ENCODE data around the gene ZIC1. TPM values are rescaled to one million over a fixed set of nuclear protein-coding genes. Genes with fewer than 3 reads are reported as not detected.

Gene ZIC1
- total and polyA plus RNA-seq, 2 of the 4 experiments (the other 2 are of a cell fraction), result not detected

DNA sequence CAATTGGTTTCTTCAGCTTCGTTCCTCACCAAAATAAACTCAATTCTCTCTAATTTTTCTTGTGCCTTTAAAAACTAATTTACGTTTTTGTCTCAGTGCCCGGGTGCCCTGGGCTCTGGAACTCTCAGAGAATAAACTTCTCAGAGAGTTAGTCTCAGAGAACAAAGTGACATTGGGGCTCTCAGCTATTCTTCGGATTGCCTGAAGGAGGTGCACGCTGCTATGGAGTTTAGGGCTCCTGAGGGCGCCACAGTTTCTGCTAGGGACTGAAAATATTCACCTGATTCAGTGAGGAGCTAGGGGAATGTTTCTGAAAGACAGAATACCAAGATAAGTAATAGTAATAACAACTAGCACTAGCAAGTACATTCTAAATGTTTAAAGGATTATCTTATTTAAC, 25.5 kb upstream of the ZIC1 start:
- Histone ChIP-seq H4K8ac (ENCODE audit: low read depth in 2 of 2, low read length in 2 of 2) (no peak overlapping the region), H4K20me1 (ENCODE audit: insufficient read depth, low read length) (no peaks in the 10 kb centered on the region; the same call in 1 of the 2 replicates), H3K56ac (ENCODE audit: extremely low read depth, insufficient read depth, low read length) (no peak overlapping the region), H3K9me3 (ENCODE audit: control insufficient read depth, insufficient read depth, low read length) (0 out of 2 replicates have a peak, but pooled peaks cover 4% of the 10 kb centered on the region), H4K5ac (ENCODE audit: low read depth, low read length) (no peak overlapping the region), H3K14ac (replicated peaks; ENCODE audit: low read depth, low read length) (no peak overlapping the region), H3K79me1 (ENCODE audit: low read depth in 1 of 2, low read length in 2 of 2) (no peaks in the 10 kb centered on the region), H3K23ac (ENCODE audit: low read depth, low read length) (no peak overlapping the region), H2AFZ (replicated peaks; ENCODE audit: low read length, poor library complexity) (no peak overlapping the region), H4K91ac (ENCODE audit: insufficient read depth, low read depth, low read length) (no peak overlapping the region), H2AK5ac (ENCODE audit: low read depth, low read length) (no peak overlapping the region), H3K4me1 (ENCODE audit: control insufficient read depth, insufficient read depth, low read length) (no peaks in the 10 kb centered on the region), H3K4me2 (ENCODE audit: low read depth, low read length) (no peak overlapping the region), H3K18ac (ENCODE audit: low read depth, low read length) (no peak overlapping the region), H3K4ac (ENCODE audit: low read depth, low read length) (no peak overlapping the region), H3K36me3 (ENCODE audit: control insufficient read depth, insufficient read depth, low read length) (no peaks in the 10 kb centered on the region), H3K27ac (ENCODE audit: insufficient read depth, low read length) (no peak overlapping the region), H3K9me1 (ENCODE audit: insufficient read depth, low read length) (no peaks in the 10 kb centered on the region), H2AK9ac (replicated peaks; ENCODE audit: low read depth, low read length, poor library complexity) (no peak overlapping the region), H3K27me3 (ENCODE audit: control insufficient read depth, insufficient read depth, low read length) (peaks cover 75% of the 10 kb centered on the region), H2BK15ac (ENCODE audit: low read depth, low read length) (no peak overlapping the region), H2BK20ac (ENCODE audit: low read depth, low read length) (no peak overlapping the region), H3K4me3 (ENCODE audit: insufficient read depth, low read depth, low read length) (no peak overlapping the region), H2BK5ac (ENCODE audit: low read depth, low read length, poor library complexity, severe bottlenecking) (no peak overlapping the region), H3K9ac (ENCODE audit: low read depth, low read length) (no peak overlapping the region), H2BK120ac (ENCODE audit: low read depth, low read length) (no peak overlapping the region)
- ATAC-seq (ENCODE audit: low read depth) (no peak), DNase-seq (no peak)
- ChIA-PET CTCF (interaction anchor here (0.6 to 1.1 kb wide), 2 partner anchors 695 to 1478 kb away, joined by 3 to 4 read pairs; no protein-coding TSS in a partner anchor), POLR2A (ENCODE audit: unreplicated experiment) (no interaction called here)
- intact Hi-C loops (cut with micrococcal nuclease) (no loop called here), dilution Hi-C loops (cut with HindIII; ENCODE audit: low sequenced_read_pairs, unreplicated experiment) (no loop called here), in situ Hi-C loops (cut with MboI; ENCODE audit: low sequenced_read_pairs) (no loop called here)
- TF ChIP-seq, protein P1, sequence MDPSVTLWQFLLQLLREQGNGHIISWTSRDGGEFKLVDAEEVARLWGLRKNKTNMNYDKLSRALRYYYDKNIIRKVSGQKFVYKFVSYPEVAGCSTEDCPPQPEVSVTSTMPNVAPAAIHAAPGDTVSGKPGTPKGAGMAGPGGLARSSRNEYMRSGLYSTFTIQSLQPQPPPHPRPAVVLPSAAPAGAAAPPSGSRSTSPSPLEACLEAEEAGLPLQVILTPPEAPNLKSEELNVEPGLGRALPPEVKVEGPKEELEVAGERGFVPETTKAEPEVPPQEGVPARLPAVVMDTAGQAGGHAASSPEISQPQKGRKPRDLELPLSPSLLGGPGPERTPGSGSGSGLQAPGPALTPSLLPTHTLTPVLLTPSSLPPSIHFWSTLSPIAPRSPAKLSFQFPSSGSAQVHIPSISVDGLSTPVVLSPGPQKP (IDR thresholded peaks at IDR 0.05; ENCODE audit: borderline replicate concordance, low read depth, low read length), result no peak
- TF ChIP-seq NFE2L2 (IDR thresholded peaks at IDR 0.05; ENCODE audit: low read depth, low read length), result no peak
- TF ChIP-seq FOS (IDR thresholded peaks at IDR 0.05; ENCODE audit: low read depth, low read length), result no peak
- no peak for TF ChIP-seq RAD21 (IDR thresholded peaks at IDR 0.05; ENCODE audit: low read length)
- no peak for TF ChIP-seq RFX5 (IDR thresholded peaks at IDR 0.05; ENCODE audit: low read depth, low read length)
- TF ChIP-seq MAZ (IDR thresholded peaks at IDR 0.05; ENCODE audit: borderline replicate concordance, low read depth, low read length), result no peak
- no peak for TF ChIP-seq CHD1 (IDR thresholded peaks at IDR 0.05; ENCODE audit: low read depth, low read length)
- TF ChIP-seq SMC3 (IDR thresholded peaks at IDR 0.05; ENCODE audit: low read depth, low read length), result no peak
- TF ChIP-seq, protein P2, sequence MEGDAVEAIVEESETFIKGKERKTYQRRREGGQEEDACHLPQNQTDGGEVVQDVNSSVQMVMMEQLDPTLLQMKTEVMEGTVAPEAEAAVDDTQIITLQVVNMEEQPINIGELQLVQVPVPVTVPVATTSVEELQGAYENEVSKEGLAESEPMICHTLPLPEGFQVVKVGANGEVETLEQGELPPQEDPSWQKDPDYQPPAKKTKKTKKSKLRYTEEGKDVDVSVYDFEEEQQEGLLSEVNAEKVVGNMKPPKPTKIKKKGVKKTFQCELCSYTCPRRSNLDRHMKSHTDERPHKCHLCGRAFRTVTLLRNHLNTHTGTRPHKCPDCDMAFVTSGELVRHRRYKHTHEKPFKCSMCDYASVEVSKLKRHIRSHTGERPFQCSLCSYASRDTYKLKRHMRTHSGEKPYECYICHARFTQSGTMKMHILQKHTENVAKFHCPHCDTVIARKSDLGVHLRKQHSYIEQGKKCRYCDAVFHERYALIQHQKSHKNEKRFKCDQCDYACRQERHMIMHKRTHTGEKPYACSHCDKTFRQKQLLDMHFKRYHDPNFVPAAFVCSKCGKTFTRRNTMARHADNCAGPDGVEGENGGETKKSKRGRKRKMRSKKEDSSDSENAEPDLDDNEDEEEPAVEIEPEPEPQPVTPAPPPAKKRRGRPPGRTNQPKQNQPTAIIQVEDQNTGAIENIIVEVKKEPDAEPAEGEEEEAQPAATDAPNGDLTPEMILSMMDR (conservative IDR thresholded peaks at IDR 0.05; ENCODE audit: low read depth, low read length), result no peak
- no peak for TF ChIP-seq MAFK (IDR thresholded peaks at IDR 0.05; ENCODE audit: low read depth, low read length)
- no peak for TF ChIP-seq BHLHE40 (IDR thresholded peaks at IDR 0.05; ENCODE audit: low read depth, low read length)
- TF ChIP-seq RCOR1 (IDR thresholded peaks at IDR 0.05; ENCODE audit: insufficient replicate concordance, low read length), result no peak
- no TSS peak for BruUV-seq (replicated peaks)
- 0% methylated on average over 1 of the region's 6 CpGs; no CpG with 5 or more reads in 1 of the 2 experiments for WGBS, 2 experiments (ENCODE audit: extremely low coverage in 2 of 2, insufficient read length in 1 of 2)

Data from IMR-90 (cell line).